ENCODE measurements around the gene HSH2D.

DNA sequence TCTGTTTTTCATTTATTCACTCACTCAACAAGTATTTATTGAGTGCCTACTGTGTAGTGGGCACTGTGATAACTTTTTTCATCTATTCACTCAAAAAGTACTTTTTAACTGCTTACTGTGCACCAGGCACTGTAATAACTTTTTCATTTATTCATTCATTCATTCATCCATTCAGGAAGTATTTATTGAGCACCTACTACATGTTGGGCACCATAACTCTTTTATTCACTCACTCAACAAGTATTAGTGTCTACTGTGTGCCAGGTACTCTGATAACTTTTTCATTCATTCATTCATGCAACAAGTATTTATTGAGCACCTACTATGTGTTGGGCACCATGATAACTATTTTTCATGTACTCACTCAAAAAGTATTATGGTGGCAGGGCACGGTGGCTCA is 22.9 kb downstream of the HSH2D start:
- no peak for TF ChIP-seq POLR2A (IDR thresholded peaks at IDR 0.05)
- no peak for TF ChIP-seq CTCF (IDR thresholded peaks at IDR 0.05)
